ENCODE data around the gene EFEMP1.

EFEMP1 gene

GRCh38 chr2:55949613-55950012 lies 26.0 kb upstream of the EFEMP1 start:
- TF ChIP-seq CTCF (IDR thresholded peaks at IDR 0.05; ENCODE audit: insufficient read depth, missing control alignments): no peak
- no peak for FAIRE-seq
- no peak for DNase-seq (ENCODE audit: insufficient read length, low spot score)

- no peak for FAIRE-seq
- no peak for TF ChIP-seq CTCF (IDR thresholded peaks at IDR 0.05; ENCODE audit: insufficient read depth, missing control alignments)
Measured at GRCh38 chr2:55949211-55949610, 25.6 kb upstream of the EFEMP1 start.

GRCh38 chr2:55948176-55948923 lies 24.8 kb upstream of the EFEMP1 start:
- no peak for DNase-seq (ENCODE audit: insufficient read length, low spot score)
- no peak for TF ChIP-seq CTCF (IDR thresholded peaks at IDR 0.05; ENCODE audit: insufficient read depth, missing control alignments)
- no peak for FAIRE-seq

More at GRCh38 chr2:55949211-55949610, 25.6 kb upstream of the EFEMP1 start:
- no peak for DNase-seq (ENCODE audit: insufficient read length, low spot score)

GRCh38 chr2:55947752-55948151 lies 24.2 kb upstream of the EFEMP1 start:
- TF ChIP-seq CTCF (IDR thresholded peaks at IDR 0.05; ENCODE audit: insufficient read depth, missing control alignments): no peak
- DNase-seq (ENCODE audit: insufficient read length, low spot score) (no peak), FAIRE-seq (no peak)

GRCh38 chr2:55946793-55947192 lies 23.2 kb upstream of the EFEMP1 start:
- no peak for TF ChIP-seq CTCF (IDR thresholded peaks at IDR 0.05; ENCODE audit: insufficient read depth, missing control alignments)
- no peak for FAIRE-seq
- DNase-seq (ENCODE audit: insufficient read length, low spot score): no peak

- FAIRE-seq (no peak), DNase-seq (ENCODE audit: insufficient read length, low spot score) (no peak)
- no peak for TF ChIP-seq CTCF (IDR thresholded peaks at IDR 0.05; ENCODE audit: insufficient read depth, missing control alignments)
Measured at GRCh38 chr2:55943466-55943865, 19.9 kb upstream of the EFEMP1 start.

GRCh38 chr2:55936351-55936750 lies 12.8 kb upstream of the EFEMP1 start:
- FAIRE-seq: no peak

More at GRCh38 chr2:55936351-55936750, 12.8 kb upstream of the EFEMP1 start:
- TF ChIP-seq CTCF (IDR thresholded peaks at IDR 0.05; ENCODE audit: insufficient read depth, missing control alignments): no peak
- DNase-seq (ENCODE audit: insufficient read length, low spot score): no peak
